Fibroblast of lung (primary cell): Measurements from ENCODE around the gene MGLL. TPM values are rescaled to one million over a fixed set of nuclear protein-coding genes. Genes with fewer than 3 reads are reported as not detected.

ENCODE experiments used
- DNase-seq, 2 donors: peaks; one replicate each; pipeline versions ENCODE4 v3.0.0 to v3.0.0-alpha.2; 2010; ENCODE audit warnings: low read depth in 2 of 2
- H2AFZ ChIP-seq: 2 replicates; pipeline ENCODE4 v1.5.1; 2012; ENCODE audit warnings: low read length, control low read depth, inconsistent platforms
- H3K27ac ChIP-seq: 2 replicates; pipeline ENCODE4 v1.5.1; 2011; ENCODE audit warnings: low read length, control low read depth; ENCODE audit not compliant: insufficient read depth
- H3K27me3 ChIP-seq: 2 replicates; pipeline ENCODE4 v1.5.1; 2011; ENCODE audit warnings: mild to moderate bottlenecking, low read length; ENCODE audit not compliant: control insufficient read depth, insufficient read depth
- H3K36me3 ChIP-seq: 2 replicates; pipeline ENCODE4 v1.5.1; 2011; ENCODE audit warnings: low read length; ENCODE audit not compliant: control insufficient read depth, insufficient read depth
- H3K4me1 ChIP-seq: 2 replicates; pipeline ENCODE4 v1.5.1; 2011; ENCODE audit warnings: low read length; ENCODE audit not compliant: control insufficient read depth, insufficient read depth; ENCODE audit errors: extremely low read depth
- H3K4me2 ChIP-seq: 2 replicates; pipeline ENCODE4 v1.5.1; 2011; ENCODE audit warnings: low read length, control low read depth; ENCODE audit not compliant: insufficient read depth; ENCODE audit errors: extremely low read depth
- H3K4me3 ChIP-seq, 4 experiments: fragments of 200-600 bp in 1 of 4; sonication (generic) in 1 of 4; replicated peaks in 1 of 4; 2 replicates each; pipeline ENCODE4 v1.5.1; 2011 to 2016; ENCODE audit warnings: low read length in 4 of 4, low read depth in 3 of 4, mild to moderate bottlenecking in 3 of 4, control low read depth in 2 of 4, inconsistent platforms in 1 of 4, mixed read lengths in 1 of 4; ENCODE audit not compliant: insufficient read depth in 1 of 4; ENCODE audit errors: control extremely low read depth in 1 of 4
- H3K79me2 ChIP-seq: 2 replicates; pipeline ENCODE4 v1.5.1; 2012; ENCODE audit warnings: mild to moderate bottlenecking, low read length, inconsistent platforms; ENCODE audit not compliant: control insufficient read depth, insufficient read depth
- H3K9ac ChIP-seq: 2 replicates; pipeline ENCODE4 v1.5.1; 2011; ENCODE audit warnings: mild to moderate bottlenecking, low read length, control low read depth; ENCODE audit not compliant: insufficient read depth
- H3K9me3 ChIP-seq: 2 replicates; pipeline ENCODE4 v1.5.1; 2012; ENCODE audit warnings: low read depth, low read length; ENCODE audit not compliant: control insufficient read depth, insufficient read depth
- H4K20me1 ChIP-seq: 2 replicates; pipeline ENCODE4 v1.5.1; 2011; ENCODE audit warnings: low read length; ENCODE audit not compliant: control insufficient read depth, insufficient read depth; ENCODE audit errors: extremely low read depth
- CTCF ChIP-seq, 2 donors: IDR thresholded peaks in 1 of 2; conservative IDR thresholded peaks in 1 of 2; 1 replicate in 1 of 2; 2 replicates in 1 of 2; pipeline ENCODE4 v1.5.1; 2011 to 2012; ENCODE audit warnings: low read length in 2 of 2, control low read depth in 1 of 2, inconsistent platforms in 1 of 2, low read depth in 1 of 2, mild to moderate bottlenecking in 1 of 2
- EZH2 ChIP-seq: IDR thresholded peaks from 2 replicates; pipeline ENCODE4 v1.5.1; 2012; ENCODE audit warnings: low read length, control low read depth, mild to moderate bottlenecking; ENCODE audit errors: missing control alignments
- polyA plus RNA-seq, 2 donors: library from polyadenylated mRNA; depleted of rRNA in 1 of 2; stranded (reverse) in 1 of 2; unstranded in 1 of 2; fragments of >200 nt; gene quantifications; 2 replicates each; pipeline ENCODE4 v1.2.1, GENCODE V29; 2011 to 2012; ENCODE audit warnings: missing spikeins in 1 of 2
- total RNA-seq: library from RNA; depleted of rRNA; stranded (reverse); fragments of >200 nt; gene quantifications from 2 replicates; pipeline ENCODE4 v1.2.1, GENCODE V29; 2014

Gene MGLL
- total and polyA plus RNA-seq, 2 donors (not counting 1 experiment from before 2014, with no cell fraction given): 60.1 to 122 TPM

- no peak overlapping the region for H3K9ac ChIP-seq
- DNase-seq: no peak
- no peak overlapping the region for H3K4me3 ChIP-seq
- no peaks in the 10 kb centered on the region for H3K27me3 ChIP-seq
- H2AFZ ChIP-seq: no peak overlapping the region
- no peaks in the 10 kb centered on the region for H3K9me3 ChIP-seq
- no peaks in the 10 kb centered on the region for H3K79me2 ChIP-seq
- H3K4me2 ChIP-seq: no peak overlapping the region
- no peaks in the 10 kb centered on the region for H4K20me1 ChIP-seq
- TF ChIP-seq CTCF (conservative IDR thresholded peaks at IDR 0.05 in 1 of 2, IDR thresholded peaks at IDR 0.05 in 1 of 2; ENCODE audit: low read depth in 1 of 2, low read length in 2 of 2): no peak
- no peak for TF ChIP-seq EZH2
- peaks cover 12% of the 10 kb centered on the region for H3K36me3 ChIP-seq
- no peaks in the 10 kb centered on the region for H3K4me1 ChIP-seq
- no peak overlapping the region for H3K27ac ChIP-seq
Measured at GRCh38 chr3:127715532-127715931, 106.8 kb downstream of the MGLL start.

- no peak overlapping the region for H3K4me2 ChIP-seq
- no peak for TF ChIP-seq CTCF (conservative IDR thresholded peaks at IDR 0.05 in 1 of 2, IDR thresholded peaks at IDR 0.05 in 1 of 2; ENCODE audit: low read depth in 1 of 2, low read length in 2 of 2)
- TF ChIP-seq EZH2: no peak
- no peaks in the 10 kb centered on the region for H4K20me1 ChIP-seq
- no peak overlapping the region for H2AFZ ChIP-seq
- peaks cover 10% of the 10 kb centered on the region for H3K36me3 ChIP-seq
- no peak overlapping the region for H3K9ac ChIP-seq
- no peaks in the 10 kb centered on the region for H3K79me2 ChIP-seq
- H3K4me3 ChIP-seq: no peak overlapping the region
- H3K9me3 ChIP-seq: no peaks in the 10 kb centered on the region
- no peak for DNase-seq
- no peaks in the 10 kb centered on the region for H3K27me3 ChIP-seq
- H3K27ac ChIP-seq: no peak overlapping the region
- no peaks in the 10 kb centered on the region for H3K4me1 ChIP-seq
Measured at GRCh38 chr3:127714866-127715265, 107.4 kb downstream of the MGLL start.

- Histone ChIP-seq H3K4me1 (no peaks in the 10 kb centered on the region), H3K36me3 (peaks cover 10% of the 10 kb centered on the region), H3K4me3 (no peak overlapping the region), H3K9me3 (no peaks in the 10 kb centered on the region), H3K4me2 (no peak overlapping the region), H3K27ac (no peak overlapping the region), H3K9ac (no peak overlapping the region), H3K27me3 (no peaks in the 10 kb centered on the region), H3K79me2 (no peaks in the 10 kb centered on the region), H2AFZ (no peak overlapping the region), H4K20me1 (no peaks in the 10 kb centered on the region)
- DNase-seq: no peak
- TF ChIP-seq CTCF (conservative IDR thresholded peaks at IDR 0.05 in 1 of 2, IDR thresholded peaks at IDR 0.05 in 1 of 2; ENCODE audit: low read depth in 1 of 2, low read length in 2 of 2) (no peak), EZH2 (no peak)
Measured at GRCh38 chr3:127714125-127714571, 108.2 kb downstream of the MGLL start.
